ENCODE data around the gene RNF112. TPM values are rescaled to one million over a fixed set of nuclear protein-coding genes. Genes with fewer than 3 reads are reported as not detected.

RNF112 gene
- polyA plus RNA-seq, 1 donor from 2014 or later, result 33.3 TPM

DNA sequence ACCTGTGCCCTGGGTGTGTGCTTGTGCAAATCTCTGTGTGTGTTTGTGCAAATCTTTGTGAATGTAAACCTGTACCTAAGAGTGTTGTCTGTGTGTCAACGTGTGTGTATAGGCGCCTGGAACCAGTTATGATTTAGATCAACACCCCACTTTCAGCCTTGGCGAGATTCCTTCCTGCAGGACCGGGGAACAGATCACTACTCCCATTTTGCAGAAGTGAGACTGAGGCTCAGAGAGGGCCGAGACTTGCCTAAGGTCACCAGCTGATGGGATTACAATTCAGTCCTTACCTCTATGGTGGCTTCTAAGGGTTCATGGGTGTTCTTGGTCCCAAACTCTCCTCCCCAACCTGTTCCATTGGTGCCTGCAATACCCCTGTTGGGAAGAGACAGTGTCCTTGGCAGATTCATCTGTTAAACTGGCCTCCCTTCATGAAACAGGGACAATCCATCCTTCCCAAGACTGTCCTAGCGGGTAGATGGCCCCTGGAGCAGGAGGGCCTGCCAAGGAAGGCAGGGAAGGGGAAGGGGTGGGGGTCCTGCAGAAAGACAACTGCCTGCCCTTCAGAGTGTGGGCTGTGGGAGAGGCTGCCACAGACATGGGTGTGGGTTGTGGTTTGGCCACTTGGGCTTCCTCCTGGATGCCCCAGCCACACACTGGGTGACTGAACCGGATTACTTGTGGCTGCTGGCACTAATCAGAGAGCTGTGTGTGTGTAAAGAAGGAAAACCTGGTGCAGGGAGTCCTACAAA, 39.6 kb upstream of the RNF112 start:
- H2AFZ ChIP-seq (ENCODE audit: low read depth, low read length), result no peak overlapping the region
- no peaks in the 10 kb centered on the region for H3K27me3 ChIP-seq (ENCODE audit: insufficient read depth, low read depth, low read length)
- H3K79me2 ChIP-seq (replicated peaks; ENCODE audit: insufficient read depth, low read length), result peaks cover 6% of the 10 kb centered on the region
- H3K4me2 ChIP-seq (ENCODE audit: low read length), result no peak overlapping the region
- H3K9me3 ChIP-seq (ENCODE audit: low read length), result no peaks in the 10 kb centered on the region
- no peak overlapping the region for H3K4me3 ChIP-seq (ENCODE audit: low read length)
- H3F3A ChIP-seq (ENCODE audit: insufficient read depth, low read length, poor library complexity, severe bottlenecking), result no peaks in the 10 kb centered on the region
- TF ChIP-seq EZH2 (IDR thresholded peaks at IDR 0.05; ENCODE audit: borderline replicate concordance, insufficient read depth, low read length, poor library complexity, severe bottlenecking), result no peak
- no peak for TF ChIP-seq EP300 (conservative IDR thresholded peaks at IDR 0.05; ENCODE audit: poor library complexity, severe bottlenecking)
- TF ChIP-seq CTCF (IDR thresholded peaks at IDR 0.05; ENCODE audit: poor library complexity, severe bottlenecking), result no peak
- no peak for TF ChIP-seq RAD21 (conservative IDR thresholded peaks at IDR 0.05)
- no peak for TF ChIP-seq POLR2AphosphoS5 (IDR thresholded peaks at IDR 0.05)
- TF ChIP-seq MXI1 (conservative IDR thresholded peaks at IDR 0.05; ENCODE audit: poor library complexity, severe bottlenecking), result no peak
- TF ChIP-seq, protein P1, sequence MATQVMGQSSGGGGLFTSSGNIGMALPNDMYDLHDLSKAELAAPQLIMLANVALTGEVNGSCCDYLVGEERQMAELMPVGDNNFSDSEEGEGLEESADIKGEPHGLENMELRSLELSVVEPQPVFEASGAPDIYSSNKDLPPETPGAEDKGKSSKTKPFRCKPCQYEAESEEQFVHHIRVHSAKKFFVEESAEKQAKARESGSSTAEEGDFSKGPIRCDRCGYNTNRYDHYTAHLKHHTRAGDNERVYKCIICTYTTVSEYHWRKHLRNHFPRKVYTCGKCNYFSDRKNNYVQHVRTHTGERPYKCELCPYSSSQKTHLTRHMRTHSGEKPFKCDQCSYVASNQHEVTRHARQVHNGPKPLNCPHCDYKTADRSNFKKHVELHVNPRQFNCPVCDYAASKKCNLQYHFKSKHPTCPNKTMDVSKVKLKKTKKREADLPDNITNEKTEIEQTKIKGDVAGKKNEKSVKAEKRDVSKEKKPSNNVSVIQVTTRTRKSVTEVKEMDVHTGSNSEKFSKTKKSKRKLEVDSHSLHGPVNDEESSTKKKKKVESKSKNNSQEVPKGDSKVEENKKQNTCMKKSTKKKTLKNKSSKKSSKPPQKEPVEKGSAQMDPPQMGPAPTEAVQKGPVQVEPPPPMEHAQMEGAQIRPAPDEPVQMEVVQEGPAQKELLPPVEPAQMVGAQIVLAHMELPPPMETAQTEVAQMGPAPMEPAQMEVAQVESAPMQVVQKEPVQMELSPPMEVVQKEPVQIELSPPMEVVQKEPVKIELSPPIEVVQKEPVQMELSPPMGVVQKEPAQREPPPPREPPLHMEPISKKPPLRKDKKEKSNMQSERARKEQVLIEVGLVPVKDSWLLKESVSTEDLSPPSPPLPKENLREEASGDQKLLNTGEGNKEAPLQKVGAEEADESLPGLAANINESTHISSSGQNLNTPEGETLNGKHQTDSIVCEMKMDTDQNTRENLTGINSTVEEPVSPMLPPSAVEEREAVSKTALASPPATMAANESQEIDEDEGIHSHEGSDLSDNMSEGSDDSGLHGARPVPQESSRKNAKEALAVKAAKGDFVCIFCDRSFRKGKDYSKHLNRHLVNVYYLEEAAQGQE (IDR thresholded peaks at IDR 0.05; ENCODE audit: borderline replicate concordance), result no peak
- TF ChIP-seq TAF1 (IDR thresholded peaks at IDR 0.05; ENCODE audit: low read depth), result no peak
- TF ChIP-seq SMC3 (conservative IDR thresholded peaks at IDR 0.05; ENCODE audit: poor library complexity), result no peak
- H3K27ac ChIP-seq (ENCODE audit: low read length), result no peak overlapping the region
- H3K36me3 ChIP-seq (ENCODE audit: insufficient read depth, low read length), result no peaks in the 10 kb centered on the region
- no peaks in the 10 kb centered on the region for H3K9me2 ChIP-seq (ENCODE audit: insufficient read depth, low read length)
- no peak overlapping the region for H3K9ac ChIP-seq (ENCODE audit: low read length)
- H4K20me1 ChIP-seq (ENCODE audit: insufficient read depth), result no peaks in the 10 kb centered on the region

DNA sequence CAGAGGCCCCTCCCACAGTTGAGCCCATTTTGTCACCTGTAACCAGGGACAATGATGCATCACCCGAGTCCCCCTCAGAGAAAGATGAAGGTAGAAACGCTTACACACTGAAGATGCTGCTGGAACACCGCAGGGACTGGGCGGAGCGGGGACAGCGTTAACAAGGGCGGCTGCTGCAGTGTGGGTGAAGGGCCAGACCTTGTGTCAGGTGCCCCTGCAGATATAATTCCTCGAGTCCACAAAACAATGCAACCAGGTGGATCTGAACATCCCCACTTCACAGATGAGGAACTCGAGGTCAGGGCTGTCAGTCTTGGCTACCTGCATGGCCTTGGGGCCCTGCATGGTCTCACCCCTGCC, 39.0 kb upstream of the RNF112 start:
- H3K27ac ChIP-seq (ENCODE audit: low read length), result no peak overlapping the region
- no peak overlapping the region for H3K9ac ChIP-seq (ENCODE audit: low read length)
- H3K4me2 ChIP-seq (ENCODE audit: low read length), result no peak overlapping the region
- no peaks in the 10 kb centered on the region for H4K20me1 ChIP-seq (ENCODE audit: insufficient read depth)
- H3F3A ChIP-seq (ENCODE audit: insufficient read depth, low read length, poor library complexity, severe bottlenecking), result no peaks in the 10 kb centered on the region
- no peak overlapping the region for H3K4me3 ChIP-seq (ENCODE audit: low read length)
- no peaks in the 10 kb centered on the region for H3K9me2 ChIP-seq (ENCODE audit: insufficient read depth, low read length)
- H3K36me3 ChIP-seq (ENCODE audit: insufficient read depth, low read length), result no peaks in the 10 kb centered on the region
- no peaks in the 10 kb centered on the region for H3K27me3 ChIP-seq (ENCODE audit: insufficient read depth, low read depth, low read length)
- H3K9me3 ChIP-seq (ENCODE audit: low read length), result no peaks in the 10 kb centered on the region
- TF ChIP-seq, protein P1 (IDR thresholded peaks at IDR 0.05; ENCODE audit: borderline replicate concordance), result no peak
- no peak for TF ChIP-seq SMC3 (conservative IDR thresholded peaks at IDR 0.05; ENCODE audit: poor library complexity)
- no peak for TF ChIP-seq POLR2AphosphoS5 (IDR thresholded peaks at IDR 0.05)
- H3K79me2 ChIP-seq (replicated peaks; ENCODE audit: insufficient read depth, low read length), result peaks cover 8% of the 10 kb centered on the region
- H2AFZ ChIP-seq (ENCODE audit: low read depth, low read length), result no peak overlapping the region

All from neural cell (in vitro differentiated cells).